HEK293T (cell line): ENCODE results near the gene TCF7L2.
A peak's percentile ranks its signal among the peaks of the same experiment; 100 is the strongest.

ENCODE experiments used
- CTCF ChIA-PET: fragments of 350-600 bp; formaldehyde crosslinking; extraction: SDS; loops from one replicate; lab custom pipeline; 2021; ENCODE audit warnings: antibody characterized with exemption, inconsistent platforms; lab: Yijun Ruan, JAX
- POLR2A ChIA-PET: fragments of 350-600 bp; formaldehyde crosslinking; extraction: SDS; loops from one replicate; lab custom pipeline; 2020; ENCODE audit warnings: antibody characterized with exemption, inconsistent platforms; lab: Yijun Ruan, JAX
- DNase-seq: peaks from one replicate; pipeline ENCODE4 v3.0.0; 2012; ENCODE audit warnings: mixed read lengths; ENCODE audit errors: extremely low spot score
- ARNT ChIP-seq: fragments of 450-650 bp; IDR thresholded peaks from 2 replicates; pipeline ENCODE4 v1.6.1; 2017; ENCODE audit warnings: mild to moderate bottlenecking
- CTBP1 ChIP-seq: fragments of 450-650 bp; IDR thresholded peaks from 2 replicates; pipeline ENCODE4 v1.6.1; 2016; ENCODE audit warnings: borderline replicate concordance
- ELF4 ChIP-seq: fragments of 450-650 bp; IDR thresholded peaks from 2 replicates; pipeline ENCODE4 v1.6.1; 2017; ENCODE audit warnings: antibody characterized with exemption
- FOXK2 ChIP-seq: fragments of 450-650 bp; IDR thresholded peaks from 2 replicates; pipeline ENCODE4 v1.6.1; 2016; ENCODE audit warnings: mild to moderate bottlenecking
- FOXM1 ChIP-seq: fragments of 450-650 bp; IDR thresholded peaks from 2 replicates; pipeline ENCODE4 v1.6.1; 2017; ENCODE audit warnings: mild to moderate bottlenecking, borderline replicate concordance
- HDGF ChIP-seq: fragments of 450-650 bp; IDR thresholded peaks from 2 replicates; pipeline ENCODE4 v1.6.1; 2017; ENCODE audit warnings: antibody characterized with exemption, borderline replicate concordance
- L3MBTL2 ChIP-seq: fragments of 450-650 bp; conservative IDR thresholded peaks from 2 replicates; pipeline ENCODE4 v1.6.1; 2016; ENCODE audit warnings: mild to moderate bottlenecking
- LEF1 ChIP-seq: fragments of 450-650 bp; IDR thresholded peaks from 2 replicates; pipeline ENCODE4 v1.6.1; 2017; ENCODE audit warnings: mild to moderate bottlenecking, borderline replicate concordance
- NFRKB ChIP-seq: fragments of 450-650 bp; IDR thresholded peaks from 2 replicates; pipeline ENCODE4 v1.6.1; 2016; ENCODE audit warnings: mild to moderate bottlenecking, moderate library complexity
- PKNOX1 ChIP-seq: fragments of 450-650 bp; IDR thresholded peaks from 2 replicates; pipeline ENCODE4 v1.6.1; 2016
- SP1 ChIP-seq: fragments of 450-650 bp; IDR thresholded peaks from 2 replicates; pipeline ENCODE4 v1.6.1; 2017
- ZNF384 ChIP-seq: fragments of 450-650 bp; IDR thresholded peaks from 2 replicates; pipeline ENCODE4 v1.6.1; 2016

Gene TCF7L2

GRCh38 chr10:112951359-112952281 is 1.6 kb downstream of the TCF7L2 start:
- ChIA-PET CTCF (no interaction called here), POLR2A (interaction anchor here (0.6 kb wide), 1 partner anchor 61 kb away, joined by 4 read pairs; no protein-coding TSS in a partner anchor)
- TF ChIP-seq CTBP1 (peak; percentile 77), HDGF (no peak), FOXK2 (no peak), L3MBTL2 (peak; percentile 54)
- peak; percentile 30 for DNase-seq

GRCh38 chr10:112952282-112953173 is 2.5 kb downstream of the TCF7L2 start:
- ChIA-PET CTCF (no interaction called here), POLR2A (interaction anchor here (0.6 to 1.2 kb wide), 2 partner anchors 21 to 60 kb away, joined by 4 read pairs; no protein-coding TSS in a partner anchor)
- TF ChIP-seq FOXK2 (no peak), CTBP1 (no peak), PKNOX1 (no peak), L3MBTL2 (no peak), LEF1 (no peak)
- no peak for DNase-seq

GRCh38 chr10:112953174-112954159 is 3.4 kb downstream of the TCF7L2 start:
- no peak for DNase-seq
- no peak for TF ChIP-seq LEF1
- TF ChIP-seq ARNT: no peak
- TF ChIP-seq CTBP1: no peak
- no peak for TF ChIP-seq SP1
- no peak for TF ChIP-seq FOXM1
- CTCF ChIA-PET: interaction anchor here (0.8 kb wide), 1 partner anchor 33 kb away, joined by 7 read pairs; no protein-coding TSS in a partner anchor
- POLR2A ChIA-PET: interaction anchor here (0.9 to 1.2 kb wide), 2 partner anchors 20 to 105 kb away, joined by 3 to 4 read pairs; no protein-coding TSS in a partner anchor

- ChIA-PET POLR2A (no interaction called here), CTCF (no interaction called here)
- TF ChIP-seq ZNF384: no peak
- peak; percentile 57 for TF ChIP-seq PKNOX1
- no peak for TF ChIP-seq L3MBTL2
- TF ChIP-seq ARNT: no peak
- TF ChIP-seq ELF4: no peak
- no peak; the same call in 1 of the 2 replicates for TF ChIP-seq CTBP1
- no peak for TF ChIP-seq FOXM1
- no peak for DNase-seq
Observed at GRCh38 chr10:112954974-112955581, 5.0 kb downstream of the TCF7L2 start.

- POLR2A ChIA-PET: interaction anchor here (0.7 kb wide), 1 partner anchor 171 kb away, joined by 3 read pairs; no protein-coding TSS in a partner anchor
- CTCF ChIA-PET: no interaction called here
- no peak for DNase-seq
- TF ChIP-seq ZNF384: peak; percentile 96
- TF ChIP-seq HDGF: no peak
- peak; percentile 26; the same call in 1 of the 2 replicates for TF ChIP-seq CTBP1
- no peak for TF ChIP-seq NFRKB
- peak; percentile 77 for TF ChIP-seq PKNOX1
- TF ChIP-seq L3MBTL2: peak; percentile 22; the same call in 1 of the 2 replicates
Observed at GRCh38 chr10:112955582-112956421, 5.8 kb downstream of the TCF7L2 start.
